ENCODE data around the gene RNU1-1. TPM values are rescaled to one million over a fixed set of nuclear protein-coding genes. Genes with fewer than 3 reads are reported as not detected.
"Not testable (repeated sequence)": the region's sequence is repeated elsewhere in the genome, so short reads cannot be mapped to it uniquely, and the experiment has no call there.

The RNU1-1 gene
- total RNA-seq, result under 1 TPM in 3 of 4 donors, not detected in 1; under 0.01 TPM

- Histone ChIP-seq H3K27ac (peak within 1 kb of the TSS; percentile 76 to 92 (median 81)), H3K27me3 (peaks cover 20% of the 10 kb centered on the region), H3K4me3 (peak within 1 kb of the TSS in 3 of 4 donors; percentile 13 to 44 (median 17))
- TF ChIP-seq POLR2A (IDR thresholded peaks at IDR 0.05), result peak; percentile 90
- H3K4me1 ChIP-seq; intact Hi-C loops (cut with DNase I; ENCODE audit: low total_unique reads); in situ Hi-C loops (cut with MboI; ENCODE audit: low pct_ligation_motif_present in 1 of 4, low pct_unique_long_range_greater_than_20kb in 1 of 4, low sequenced_read_pairs in 3 of 4); H3K9me3 ChIP-seq; H3K36me3 ChIP-seq: not testable (repeated sequence)
- peak; percentile 90 for DNase-seq
- WGBS, 2 donors (ENCODE audit: low coverage in 1 of 2), result 1 to 13% methylated on average over 3 to 30 of the region's 40 CpGs
These were observed at the start of gene RNU1-1 for GRCh38 chr1:16514107-16515055. RNU1-1 (minus strand) TSS chr1:16514285.

GRCh38 chr1:16561035-16561434 is 47.0 kb upstream of the RNU1-1 start:
- H3K4me3 ChIP-seq; intact Hi-C loops (cut with DNase I; ENCODE audit: low total_unique reads); DNase-seq; H3K27me3 ChIP-seq; H3K36me3 ChIP-seq; H3K27ac ChIP-seq; H3K4me1 ChIP-seq; H3K9me3 ChIP-seq; in situ Hi-C loops (cut with MboI; ENCODE audit: low pct_ligation_motif_present in 1 of 4, low pct_unique_long_range_greater_than_20kb in 1 of 4, low sequenced_read_pairs in 3 of 4): not testable (repeated sequence)
- 69 to 79% methylated on average over 2 to 4 of the region's 4 CpGs for WGBS, 2 donors (ENCODE audit: low coverage in 1 of 2)

- DNase-seq; intact Hi-C loops (cut with DNase I; ENCODE audit: low total_unique reads); H3K27me3 ChIP-seq; H3K36me3 ChIP-seq; in situ Hi-C loops (cut with MboI; ENCODE audit: low pct_ligation_motif_present in 1 of 4, low pct_unique_long_range_greater_than_20kb in 1 of 4, low sequenced_read_pairs in 3 of 4); H3K27ac ChIP-seq; H3K9me3 ChIP-seq; H3K4me1 ChIP-seq; H3K4me3 ChIP-seq: not testable (repeated sequence)
- WGBS, 2 donors (ENCODE audit: low coverage in 1 of 2), result 70 to 84% methylated on average over 5 to 6 of the region's 6 CpGs
These were observed 46.4 kb upstream of the RNU1-1 start for GRCh38 chr1:16560498-16560897.

- in situ Hi-C loops (cut with MboI; ENCODE audit: low pct_ligation_motif_present in 1 of 4, low pct_unique_long_range_greater_than_20kb in 1 of 4, low sequenced_read_pairs in 3 of 4), result not testable (repeated sequence)
These were observed 45.6 kb upstream of the RNU1-1 start for GRCh38 chr1:16559688-16560087.

GRCh38 chr1:16557034-16557433 is 42.9 kb upstream of the RNU1-1 start:
- H3K27me3 ChIP-seq; H3K36me3 ChIP-seq; H3K9me3 ChIP-seq; H3K27ac ChIP-seq; DNase-seq; in situ Hi-C loops (cut with MboI; ENCODE audit: low pct_ligation_motif_present in 1 of 4, low pct_unique_long_range_greater_than_20kb in 1 of 4, low sequenced_read_pairs in 3 of 4); H3K4me1 ChIP-seq; H3K4me3 ChIP-seq; intact Hi-C loops (cut with DNase I; ENCODE audit: low total_unique reads): not testable (repeated sequence)
- 94% methylated on average over 3 of the region's 3 CpGs; no CpG with 5 or more reads in 1 of the 2 donors for WGBS, 2 donors (ENCODE audit: low coverage in 1 of 2)

More at GRCh38 chr1:16559688-16560087, 45.6 kb upstream of the RNU1-1 start:
- H3K9me3 ChIP-seq; DNase-seq; H3K27me3 ChIP-seq; H3K4me1 ChIP-seq; H3K27ac ChIP-seq; intact Hi-C loops (cut with DNase I; ENCODE audit: low total_unique reads); H3K36me3 ChIP-seq; H3K4me3 ChIP-seq: not testable (repeated sequence)
- no CpG with 5 or more reads among the region's 5 CpGs for WGBS, 2 donors (ENCODE audit: low coverage in 1 of 2)

- H3K27ac ChIP-seq; H3K36me3 ChIP-seq; in situ Hi-C loops (cut with MboI; ENCODE audit: low pct_ligation_motif_present in 1 of 4, low pct_unique_long_range_greater_than_20kb in 1 of 4, low sequenced_read_pairs in 3 of 4); H3K9me3 ChIP-seq; H3K4me3 ChIP-seq; DNase-seq; H3K4me1 ChIP-seq; intact Hi-C loops (cut with DNase I; ENCODE audit: low total_unique reads); H3K27me3 ChIP-seq: not testable (repeated sequence)
- 91% methylated on average over 9 of the region's 11 CpGs; no CpG with 5 or more reads in 1 of the 2 donors for WGBS, 2 donors (ENCODE audit: low coverage in 1 of 2)
These were observed 39.2 kb upstream of the RNU1-1 start for GRCh38 chr1:16553244-16553643.

- in situ Hi-C loops (cut with MboI; ENCODE audit: low pct_ligation_motif_present in 1 of 4, low pct_unique_long_range_greater_than_20kb in 1 of 4, low sequenced_read_pairs in 3 of 4), result not testable (repeated sequence)
- WGBS, 2 donors (ENCODE audit: low coverage in 1 of 2), result 83% methylated on average over 1 of the region's 1 CpG; no CpG with 5 or more reads in 1 of the 2 donors
These were observed 36.3 kb upstream of the RNU1-1 start for GRCh38 chr1:16550212-16550918.

GRCh38 chr1:16549545-16549944 is 35.5 kb upstream of the RNU1-1 start:
- H3K36me3 ChIP-seq; H3K27me3 ChIP-seq; DNase-seq; intact Hi-C loops (cut with DNase I; ENCODE audit: low total_unique reads); H3K9me3 ChIP-seq; H3K27ac ChIP-seq; H3K4me3 ChIP-seq; H3K4me1 ChIP-seq: not testable (repeated sequence)
- in situ Hi-C loops (cut with MboI; ENCODE audit: low pct_ligation_motif_present in 1 of 4, low pct_unique_long_range_greater_than_20kb in 1 of 4, low sequenced_read_pairs in 3 of 4), result loop anchor here in 1 of 4 donors (10.0 kb wide), 1 partner anchor 175 kb away; no protein-coding TSS in a partner anchor
- 52% methylated on average over 1 of the region's 1 CpG; no CpG with 5 or more reads in 1 of the 2 donors for WGBS, 2 donors (ENCODE audit: low coverage in 1 of 2)

More at GRCh38 chr1:16550212-16550918, 36.3 kb upstream of the RNU1-1 start:
- H3K4me3 ChIP-seq; H3K4me1 ChIP-seq; H3K27me3 ChIP-seq; H3K36me3 ChIP-seq; H3K27ac ChIP-seq; intact Hi-C loops (cut with DNase I; ENCODE audit: low total_unique reads); H3K9me3 ChIP-seq; DNase-seq: not testable (repeated sequence)

- in situ Hi-C loops (cut with MboI; ENCODE audit: low pct_ligation_motif_present in 1 of 4, low pct_unique_long_range_greater_than_20kb in 1 of 4, low sequenced_read_pairs in 3 of 4), result loop anchor here in 1 of 4 donors (10.0 kb wide), 1 partner anchor 177 kb away; no protein-coding TSS in a partner anchor
- H3K9me3 ChIP-seq; H3K4me3 ChIP-seq; H3K36me3 ChIP-seq; DNase-seq; H3K27ac ChIP-seq; H3K27me3 ChIP-seq; H3K4me1 ChIP-seq; intact Hi-C loops (cut with DNase I; ENCODE audit: low total_unique reads): not testable (repeated sequence)
- WGBS, 2 donors (ENCODE audit: low coverage in 1 of 2), result 77% methylated on average over 8 of the region's 41 CpGs; no CpG with 5 or more reads in 1 of the 2 donors
These were observed 33.6 kb upstream of the RNU1-1 start for GRCh38 chr1:16547502-16548241.

- H3K36me3 ChIP-seq; H3K4me3 ChIP-seq; H3K9me3 ChIP-seq; H3K27me3 ChIP-seq; intact Hi-C loops (cut with DNase I; ENCODE audit: low total_unique reads); DNase-seq; H3K4me1 ChIP-seq; H3K27ac ChIP-seq: not testable (repeated sequence)
- in situ Hi-C loops (cut with MboI; ENCODE audit: low pct_ligation_motif_present in 1 of 4, low pct_unique_long_range_greater_than_20kb in 1 of 4, low sequenced_read_pairs in 3 of 4), result loop anchor here in 1 of 4 donors (10.0 kb wide), 1 partner anchor 179 kb away; no protein-coding TSS in a partner anchor
- WGBS, 2 donors (ENCODE audit: low coverage in 1 of 2), result 65 to 90% methylated on average over 2 to 12 of the region's 16 CpGs
These were observed 31.6 kb upstream of the RNU1-1 start for GRCh38 chr1:16545682-16546095.

Data from transverse colon (tissue), 4 donors.